Uterus (tissue), 4 donors: ENCODE measurements around the gene TMEM169. TPM values are rescaled to one million over a fixed set of nuclear protein-coding genes. Genes with fewer than 3 reads are reported as not detected.
"Not testable (repeated sequence)": the region's sequence is repeated elsewhere in the genome, so short reads cannot be mapped to it uniquely, and the experiment has no call there.

ENCODE experiments used
- DNase-seq, 2 donors: peaks; one replicate each; pipeline ENCODE4 v3.0.0-alpha.2; 2019 to 2020
- H3K27ac ChIP-seq, 2 donors: fragments of 200-600 bp; sonication (generic); 1 replicate in 1 of 2; 2 replicates in 1 of 2; pipeline ENCODE4 v1.5.1; 2016 to 2018
- H3K27me3 ChIP-seq, 2 donors: fragments of 200-600 bp; sonication (generic); one replicate each; pipeline ENCODE4 v1.5.1; 2018 to 2019; ENCODE audit warnings: control low read depth in 1 of 2
- H3K36me3 ChIP-seq, 2 donors: fragments of 200-600 bp; sonication (generic); one replicate each; pipeline ENCODE4 v1.5.1; 2019; ENCODE audit warnings: control low read depth in 1 of 2
- H3K4me1 ChIP-seq, 2 donors: fragments of 200-600 bp; sonication (generic); one replicate each; pipeline ENCODE4 v1.5.1; 2018 to 2019; ENCODE audit warnings: control low read depth in 1 of 2
- H3K4me3 ChIP-seq, 2 donors: fragments of 200-600 bp; sonication (generic); 1 replicate in 1 of 2; 2 replicates in 1 of 2; pipeline ENCODE4 v1.5.1; 2018 to 2019; ENCODE audit warnings: mild to moderate bottlenecking in 1 of 2
- H3K9me3 ChIP-seq, 2 donors: fragments of 200-600 bp; sonication (generic); one replicate each; pipeline ENCODE4 v1.5.1; 2019; ENCODE audit warnings: control low read depth in 1 of 2
- POLR2A ChIP-seq, 2 donors: fragments of 450-650 bp; IDR thresholded peaks; one replicate each; pipeline ENCODE4 v1.6.1; 2016; ENCODE audit warnings: antibody characterized with exemption in 2 of 2, mild to moderate bottlenecking in 1 of 2, moderate library complexity in 1 of 2
- intact Hi-C: fragments of 100-400 bp; cut with DNase I; formaldehyde crosslinking; loops from one replicate; pipeline ENCODE4 v1.15.1; 2023; ENCODE audit warnings: low total_unique reads
- total RNA-seq, 4 donors: library from RNA; depleted of rRNA in 3 of 4; stranded (reverse); fragments of >200 nt in 3 of 4; gene quantifications; one replicate each; pipeline versions ENCODE4 v1.1.0 to v1.2.4, GENCODE V29; 2014 to 2023
- TF ChIP-seq, protein P1 (sequence below), 4 experiments: fragments of 200-600 bp in 2 of 4; fragments of 450-650 bp in 2 of 4; sonication (generic) in 2 of 4; IDR thresholded peaks; one replicate each; pipeline ENCODE4 v1.5.1; 2016 to 2019; ENCODE audit warnings: antibody characterized with exemption in 4 of 4, mild to moderate bottlenecking in 2 of 4, moderate library complexity in 1 of 4
- donor health status: DM: yes; HTN: yes; CAD: no.

Gene TMEM169
- total RNA-seq, 4 donors from 2014 or later, result 0.97 to 1.0 TPM; not detected in 2

DNA sequence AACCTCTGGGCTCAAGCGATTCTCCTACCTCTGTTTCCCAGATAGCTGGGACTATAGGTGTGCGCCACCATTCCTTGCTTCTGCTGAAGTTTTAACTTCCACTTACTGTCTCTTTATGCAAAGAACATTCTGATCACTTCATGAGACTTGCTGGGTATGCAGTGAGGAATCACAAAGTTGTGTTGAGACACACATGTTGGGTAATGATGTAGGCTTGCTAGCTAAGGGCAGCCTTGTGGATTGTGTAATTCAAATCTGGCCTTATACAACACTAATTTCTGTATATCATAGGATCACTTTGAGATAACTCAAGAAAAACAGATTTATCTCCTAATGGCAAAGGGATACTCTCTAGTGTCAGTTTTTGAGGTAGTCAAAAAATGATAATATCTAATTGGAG, 51.7 kb downstream of the TMEM169 start:
- intact Hi-C loops, result no loop called here
- no peak for TF ChIP-seq POLR2A (IDR thresholded peaks at IDR 0.05)
- TF ChIP-seq, protein P1, sequence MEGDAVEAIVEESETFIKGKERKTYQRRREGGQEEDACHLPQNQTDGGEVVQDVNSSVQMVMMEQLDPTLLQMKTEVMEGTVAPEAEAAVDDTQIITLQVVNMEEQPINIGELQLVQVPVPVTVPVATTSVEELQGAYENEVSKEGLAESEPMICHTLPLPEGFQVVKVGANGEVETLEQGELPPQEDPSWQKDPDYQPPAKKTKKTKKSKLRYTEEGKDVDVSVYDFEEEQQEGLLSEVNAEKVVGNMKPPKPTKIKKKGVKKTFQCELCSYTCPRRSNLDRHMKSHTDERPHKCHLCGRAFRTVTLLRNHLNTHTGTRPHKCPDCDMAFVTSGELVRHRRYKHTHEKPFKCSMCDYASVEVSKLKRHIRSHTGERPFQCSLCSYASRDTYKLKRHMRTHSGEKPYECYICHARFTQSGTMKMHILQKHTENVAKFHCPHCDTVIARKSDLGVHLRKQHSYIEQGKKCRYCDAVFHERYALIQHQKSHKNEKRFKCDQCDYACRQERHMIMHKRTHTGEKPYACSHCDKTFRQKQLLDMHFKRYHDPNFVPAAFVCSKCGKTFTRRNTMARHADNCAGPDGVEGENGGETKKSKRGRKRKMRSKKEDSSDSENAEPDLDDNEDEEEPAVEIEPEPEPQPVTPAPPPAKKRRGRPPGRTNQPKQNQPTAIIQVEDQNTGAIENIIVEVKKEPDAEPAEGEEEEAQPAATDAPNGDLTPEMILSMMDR (IDR thresholded peaks at IDR 0.05), result no peak
- Histone ChIP-seq H3K9me3 (no peaks in the 10 kb centered on the region), H3K4me1 (no peaks in the 10 kb centered on the region), H3K4me3 (no peak overlapping the region), H3K36me3 (no peaks in the 10 kb centered on the region), H3K27ac (no peak overlapping the region), H3K27me3 (no peaks in the 10 kb centered on the region)
- no peak for DNase-seq

DNA sequence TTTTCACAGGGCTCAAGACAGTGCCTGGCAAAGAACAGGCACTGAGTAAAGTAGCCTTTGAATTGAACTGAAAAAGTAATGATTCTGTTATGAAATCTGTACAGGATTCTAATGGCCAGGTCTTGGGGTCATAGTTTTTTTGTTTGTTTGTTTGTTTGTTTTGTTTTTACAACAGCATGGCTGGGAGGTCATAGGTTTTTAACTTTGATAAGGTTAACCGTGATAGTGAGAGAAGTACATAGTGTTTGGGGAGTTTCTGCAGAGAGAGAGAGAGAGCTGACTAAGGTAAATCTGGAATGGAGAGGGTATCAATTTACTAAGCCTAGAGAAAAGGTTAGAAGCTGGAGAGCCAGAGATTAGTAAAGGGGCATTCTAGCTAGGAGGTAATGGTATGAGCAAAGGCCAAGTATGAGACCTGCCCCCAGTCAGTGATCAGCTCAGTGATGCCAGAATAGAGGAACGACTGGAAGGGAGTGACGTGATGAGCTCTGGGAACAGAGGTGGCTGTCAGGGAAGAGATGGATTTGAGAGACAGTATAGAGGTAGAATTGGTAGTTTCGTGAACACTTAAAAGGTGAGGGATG, 53.3 kb downstream of the TMEM169 start:
- H3K4me1 ChIP-seq, result no peaks in the 10 kb centered on the region
- H3K36me3 ChIP-seq, result no peaks in the 10 kb centered on the region
- no peak overlapping the region for H3K4me3 ChIP-seq
- no peak for DNase-seq
- no peaks in the 10 kb centered on the region for H3K9me3 ChIP-seq
- TF ChIP-seq, protein P1 (IDR thresholded peaks at IDR 0.05), result no peak
- no peak for TF ChIP-seq POLR2A (IDR thresholded peaks at IDR 0.05)
- no peaks in the 10 kb centered on the region for H3K27me3 ChIP-seq
- intact Hi-C loops, result no loop called here
- H3K27ac ChIP-seq, result no peak overlapping the region

DNA sequence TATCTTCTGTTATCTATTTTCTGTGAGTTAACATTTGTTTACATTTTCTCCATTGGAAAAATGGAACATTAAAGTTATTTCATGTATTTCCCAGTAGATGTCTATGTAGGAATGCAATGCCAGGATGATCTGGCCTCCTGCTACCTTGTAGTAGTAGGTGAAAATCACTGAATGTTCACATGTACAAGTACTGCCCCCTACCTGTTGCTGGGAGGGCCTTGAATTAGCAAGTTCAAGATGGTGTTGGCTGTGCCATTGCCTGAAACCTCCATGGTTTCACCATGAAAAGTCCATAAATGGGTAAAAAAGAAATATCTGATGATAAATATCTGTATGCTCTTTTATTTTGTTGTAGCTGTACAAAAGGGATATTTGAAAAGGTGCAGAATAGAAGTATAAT, 58.2 kb downstream of the TMEM169 start:
- H3K27ac ChIP-seq, result no peak overlapping the region
- no peaks in the 10 kb centered on the region for H3K36me3 ChIP-seq
- no peaks in the 10 kb centered on the region for H3K27me3 ChIP-seq
- DNase-seq, result no peak
- H3K9me3 ChIP-seq, result no peaks in the 10 kb centered on the region
- intact Hi-C loops, result no loop called here
- H3K4me1 ChIP-seq, result no peaks in the 10 kb centered on the region
- no peak overlapping the region for H3K4me3 ChIP-seq
- TF ChIP-seq, protein P1 (IDR thresholded peaks at IDR 0.05), result no peak
- no peak for TF ChIP-seq POLR2A (IDR thresholded peaks at IDR 0.05)

DNA sequence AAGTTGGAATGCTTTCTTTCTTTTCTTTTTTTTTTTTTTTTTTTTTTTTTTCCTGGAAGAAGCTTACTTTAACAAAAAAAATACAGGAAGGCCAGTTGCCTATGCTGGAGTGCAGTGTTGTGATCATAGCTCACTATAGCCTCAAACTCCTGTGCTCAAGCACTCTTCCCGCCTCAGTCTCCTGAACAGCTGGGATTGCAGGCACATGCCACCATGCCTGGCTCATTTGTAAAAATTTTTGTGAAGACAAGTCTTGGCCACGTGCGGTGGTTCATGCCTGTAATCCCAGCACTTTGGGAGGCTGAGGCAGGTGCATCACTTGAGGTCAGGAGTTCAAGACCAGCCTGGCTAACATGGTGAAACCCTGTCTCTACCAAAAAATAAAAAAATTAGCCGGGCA, 59.8 kb downstream of the TMEM169 start:
- H3K27ac ChIP-seq, DNase-seq, H3K36me3 ChIP-seq, intact Hi-C loops, H3K27me3 ChIP-seq, H3K4me3 ChIP-seq, H3K9me3 ChIP-seq, H3K4me1 ChIP-seq: not testable (repeated sequence)

DNA sequence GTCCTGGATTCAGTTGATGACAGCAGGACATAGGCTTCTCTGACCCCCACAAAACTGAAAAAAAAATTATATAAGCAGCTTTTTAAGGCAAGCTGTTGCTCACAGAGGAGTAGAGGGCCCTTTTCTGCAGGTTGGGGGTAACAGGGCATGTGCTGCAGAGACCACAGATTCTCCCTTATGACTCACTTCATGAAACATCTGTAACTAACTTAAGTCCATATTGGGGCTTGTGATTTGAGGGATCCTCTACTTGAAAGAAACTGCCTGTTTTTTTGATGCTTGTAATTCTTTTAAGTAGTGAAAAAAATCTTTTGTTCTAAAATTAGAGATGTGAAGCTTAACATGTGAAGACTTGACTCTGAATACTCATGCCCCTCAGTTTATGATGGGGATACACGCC, 60.8 kb downstream of the TMEM169 start:
- H3K9me3 ChIP-seq, result no peaks in the 10 kb centered on the region
- H3K27me3 ChIP-seq, result no peaks in the 10 kb centered on the region
- TF ChIP-seq POLR2A (IDR thresholded peaks at IDR 0.05), result no peak
- TF ChIP-seq, protein P1 (IDR thresholded peaks at IDR 0.05), result no peak
- H3K4me1 ChIP-seq, result no peaks in the 10 kb centered on the region
- H3K36me3 ChIP-seq, result no peaks in the 10 kb centered on the region
- intact Hi-C loops, result no loop called here
- no peak overlapping the region for H3K27ac ChIP-seq
- no peak overlapping the region for H3K4me3 ChIP-seq
- DNase-seq, result no peak

DNA sequence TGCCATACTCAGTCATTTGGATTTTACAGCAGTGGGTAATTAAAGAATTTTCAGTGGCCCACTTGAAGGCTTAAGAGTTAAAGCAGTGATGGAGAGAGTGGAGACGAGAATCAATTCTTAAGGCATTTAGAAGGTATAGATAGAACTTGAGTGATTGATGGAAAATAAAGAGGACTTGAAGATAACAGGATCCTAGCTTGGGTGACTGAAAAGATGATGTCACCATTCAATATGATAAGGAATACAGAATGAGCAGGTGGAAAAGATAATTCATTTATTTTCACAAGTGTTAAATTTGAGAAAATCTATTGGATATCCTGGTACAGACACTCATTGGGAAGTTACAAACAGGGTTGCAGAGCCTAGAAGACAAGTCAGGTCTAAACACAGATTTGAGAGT, 62.7 kb downstream of the TMEM169 start:
- Histone ChIP-seq H3K27ac (no peak overlapping the region), H3K27me3 (no peaks in the 10 kb centered on the region), H3K9me3 (no peaks in the 10 kb centered on the region), H3K36me3 (no peaks in the 10 kb centered on the region), H3K4me1 (no peaks in the 10 kb centered on the region), H3K4me3 (no peak overlapping the region)
- TF ChIP-seq POLR2A (IDR thresholded peaks at IDR 0.05), result no peak
- TF ChIP-seq, protein P1 (IDR thresholded peaks at IDR 0.05), result no peak
- no peak for DNase-seq
- intact Hi-C loops, result no loop called here
